Activated CD8-positive, alpha-beta memory T cell treated with anti-CD3 and anti-CD28 coated beads for 4 hours (primary cell): ENCODE data around the gene RC3H1.
"Not testable (repeated sequence)": the region's sequence is repeated elsewhere in the genome, so short reads cannot be mapped to it uniquely, and the experiment has no call there.

ENCODE experiments used
- DNase-seq, 2 donors: peaks; one replicate each; pipeline ENCODE4 v3.0.0-alpha.2; 2020; ENCODE audit warnings: low read depth in 2 of 2

RC3H1 gene

GRCh38 chr1:173954179-173954578 is 68.0 kb downstream of the RC3H1 start:
- DNase-seq = no peak

- DNase-seq = no peak
Measured at GRCh38 chr1:173948594-173948993, 73.6 kb downstream of the RC3H1 start.

- DNase-seq = no peak
Measured at GRCh38 chr1:173946380-173946921, 75.7 kb downstream of the RC3H1 start.

GRCh38 chr1:173937062-173937461 is 85.1 kb downstream of the RC3H1 start:
- DNase-seq = no peak

GRCh38 chr1:173934440-173934839 is 87.7 kb downstream of the RC3H1 start:
- DNase-seq = no peak

GRCh38 chr1:173930541-173930940 is 91.6 kb downstream of the RC3H1 start:
- DNase-seq = not testable (repeated sequence)

- DNase-seq = no peak
Measured at GRCh38 chr1:173925306-173926242, 96.6 kb downstream of the RC3H1 start.

GRCh38 chr1:173920861-173921260 is 101.3 kb downstream of the RC3H1 start:
- no peak for DNase-seq

GRCh38 chr1:173917635-173918493 is 104.3 kb downstream of the RC3H1 start:
- DNase-seq = no peak

GRCh38 chr1:173917149-173917548 is 105.0 kb downstream of the RC3H1 start, which contains the start of gene SERPINC1:
TSS of gene SERPINC1 (minus strand) at chr1:173917327. CDS start at chr1:173917259, 68 bp downstream.
- DNase-seq = no peak

- DNase-seq = no peak
Measured at GRCh38 chr1:173916667-173917066, 105.5 kb downstream of the RC3H1 start.

GRCh38 chr1:173915596-173915995 is 106.6 kb downstream of the RC3H1 start:
- no peak for DNase-seq

- DNase-seq = no peak
Measured at GRCh38 chr1:173914366-173914871, 107.7 kb downstream of the RC3H1 start.

GRCh38 chr1:173913111-173913510 is 109.0 kb downstream of the RC3H1 start:
- DNase-seq = no peak

- DNase-seq = no peak
Measured at GRCh38 chr1:173903827-173904531, 118.2 kb downstream of the RC3H1 start.

GRCh38 chr1:173900992-173901391 is 121.2 kb downstream of the RC3H1 start:
- no peak for DNase-seq

- no peak for DNase-seq
Measured at GRCh38 chr1:173900427-173900826, 121.7 kb downstream of the RC3H1 start.

- no peak for DNase-seq
Measured at GRCh38 chr1:173894189-173894588, 128.0 kb downstream of the RC3H1 start.

- DNase-seq = no peak
Measured at GRCh38 chr1:173893611-173894010, 128.5 kb downstream of the RC3H1 start.

GRCh38 chr1:173889885-173890284 is 132.3 kb downstream of the RC3H1 start:
- no peak for DNase-seq

- DNase-seq = no peak
Measured at GRCh38 chr1:173888749-173889148, 133.4 kb downstream of the RC3H1 start.
